GM12892 (cell line): ENCODE results near the gene KIAA1328.

Source experiments
- DNase-seq: peaks from one replicate; pipeline ENCODE4 v3.0.0; 2011; ENCODE audit not compliant: insufficient read length
- FAIRE-seq: peaks from 2 replicates; lab custom pipeline; 2011; peaks lifted over from hg19 to GRCh38; lab: Jason Lieb, UNC
- POLR2A ChIP-seq: IDR thresholded peaks from 2 replicates; pipeline ENCODE4 v1.6.1; 2011; ENCODE audit warnings: low read depth, low read length, control low read depth
- POLR2AphosphoS5 ChIP-seq: IDR thresholded peaks from 2 replicates; pipeline ENCODE4 v1.6.1; 2011; ENCODE audit warnings: low read depth, low read length, control low read depth
- TAF1 ChIP-seq: IDR thresholded peaks from 2 replicates; pipeline ENCODE4 v1.6.1; 2011; ENCODE audit warnings: low read depth, mild to moderate bottlenecking, control low read depth, low read length, borderline replicate concordance

The KIAA1328 gene

GRCh38 chr18:37253394-37254235 is 424.7 kb downstream of the KIAA1328 start:
- FAIRE-seq (no peak), DNase-seq (no peak)
- TF ChIP-seq TAF1 (no peak), POLR2A (no peak), POLR2AphosphoS5 (no peak)

GRCh38 chr18:37254236-37254754 is 425.4 kb downstream of the KIAA1328 start:
- FAIRE-seq (no peak), DNase-seq (no peak)
- no peak for TF ChIP-seq POLR2A
- TF ChIP-seq TAF1: no peak
- TF ChIP-seq POLR2AphosphoS5: no peak

- TF ChIP-seq POLR2AphosphoS5 (no peak), TAF1 (no peak), POLR2A (no peak)
- FAIRE-seq (no peak), DNase-seq (no peak)
Observed at GRCh38 chr18:37254973-37255372, 426.0 kb downstream of the KIAA1328 start.

- no peak for TF ChIP-seq POLR2AphosphoS5
- FAIRE-seq (no peak), DNase-seq (no peak)
Observed at GRCh38 chr18:37258131-37258530, 429.2 kb downstream of the KIAA1328 start.

GRCh38 chr18:37258819-37259218 is 429.9 kb downstream of the KIAA1328 start:
- FAIRE-seq: no peak
- TF ChIP-seq TAF1 (no peak), POLR2A (no peak), POLR2AphosphoS5 (no peak)

GRCh38 chr18:37259711-37260110 is 430.8 kb downstream of the KIAA1328 start:
- no peak for TF ChIP-seq TAF1
- no peak for TF ChIP-seq POLR2A
- no peak for TF ChIP-seq POLR2AphosphoS5
- no peak for DNase-seq
- FAIRE-seq: no peak

More at GRCh38 chr18:37258819-37259218, 429.9 kb downstream of the KIAA1328 start:
- DNase-seq: no peak

GRCh38 chr18:37260367-37261093 is 431.6 kb downstream of the KIAA1328 start:
- no peak for DNase-seq
- TF ChIP-seq TAF1 (no peak), POLR2A (no peak), POLR2AphosphoS5 (no peak)
- FAIRE-seq: no peak

GRCh38 chr18:37261246-37261840 is 432.4 kb downstream of the KIAA1328 start:
- TF ChIP-seq POLR2A (no peak), TAF1 (no peak), POLR2AphosphoS5 (no peak)
- FAIRE-seq (no peak), DNase-seq (no peak)

GRCh38 chr18:37261988-37262387 is 433.1 kb downstream of the KIAA1328 start:
- no peak for TF ChIP-seq POLR2A
- no peak for TF ChIP-seq POLR2AphosphoS5
- no peak for TF ChIP-seq TAF1
- DNase-seq: no peak
- no peak for FAIRE-seq

GRCh38 chr18:37264956-37265355 is 436.0 kb downstream of the KIAA1328 start:
- TF ChIP-seq POLR2AphosphoS5 (no peak), POLR2A (no peak), TAF1 (no peak)
- FAIRE-seq (no peak), DNase-seq (no peak)

- no peak for DNase-seq
- FAIRE-seq: no peak
- TF ChIP-seq TAF1 (no peak), POLR2AphosphoS5 (no peak), POLR2A (no peak)
Observed at GRCh38 chr18:37265382-37265781, 436.5 kb downstream of the KIAA1328 start.
